SU-DHL-6 (cell line): ENCODE measurements around the gene SACM1L.

Experiments used
- H2AFZ ChIP-seq: fragments of 200-600 bp; sonication (generic); 2 replicates; pipeline ENCODE4 v1.6.1; 2014; ENCODE audit warnings: low read depth, mild to moderate bottlenecking, moderate library complexity, mixed read lengths, antibody characterized with exemption, low read length; ENCODE audit not compliant: severe bottlenecking
- H3F3A ChIP-seq: fragments of 200-600 bp; shearing (Covaris generic); 2 replicates; pipeline ENCODE4 v1.6.0; 2016; ENCODE audit warnings: antibody characterized with exemption, mild to moderate bottlenecking; ENCODE audit not compliant: insufficient read depth
- H3K27ac ChIP-seq: fragments of 200-600 bp; sonication (generic); 2 replicates; pipeline ENCODE4 v1.5.1; 2016; ENCODE audit warnings: low read depth, mild to moderate bottlenecking, low read length, moderate library complexity, mixed read lengths
- H3K27me3 ChIP-seq: fragments of 200-600 bp; sonication (generic), shearing (Covaris generic); 2 replicates; pipeline ENCODE4 v1.6.0; 2014; ENCODE audit warnings: mild to moderate bottlenecking, low read length
- H3K36me3 ChIP-seq: fragments of 200-600 bp; sonication (generic); 2 replicates; pipeline ENCODE4 v1.6.1; 2014; ENCODE audit warnings: mild to moderate bottlenecking, low read length, mixed read lengths
- H3K4me2 ChIP-seq: fragments of 300-600, 200-600 bp; shearing (Covaris generic), sonication (generic); 2 replicates; pipeline ENCODE4 v1.6.0; 2014; ENCODE audit warnings: low read length, low read depth, mild to moderate bottlenecking; ENCODE audit not compliant: poor library complexity, severe bottlenecking
- H3K4me3 ChIP-seq: fragments of 200-600 bp; sonication (generic); 2 replicates; pipeline ENCODE4 v1.5.1; 2014; ENCODE audit warnings: antibody characterized with exemption, low read length, mild to moderate bottlenecking, mixed read lengths; ENCODE audit not compliant: insufficient read depth, poor library complexity, severe bottlenecking
- H3K79me2 ChIP-seq: fragments of 200-600 bp; sonication (generic); 2 replicates; pipeline ENCODE4 v1.6.1; 2014; ENCODE audit warnings: mild to moderate bottlenecking, low read length, moderate library complexity; ENCODE audit not compliant: insufficient read depth
- H3K9ac ChIP-seq: fragments of 200-600 bp; sonication (generic); 2 replicates; pipeline ENCODE4 v1.7.0; 2014; ENCODE audit warnings: mild to moderate bottlenecking, low read length
- H3K9me2 ChIP-seq: fragments of 200-600 bp; sonication (generic); replicated peaks from 2 replicates; pipeline ENCODE4 v1.6.1; 2014; ENCODE audit warnings: low read length; ENCODE audit not compliant: insufficient read depth
- H3K9me3 ChIP-seq: fragments of 200-600 bp; sonication (generic); 2 replicates; pipeline ENCODE4 v1.6.1; 2014; ENCODE audit warnings: low read length, mixed read lengths; ENCODE audit not compliant: insufficient read depth
- H4K20me1 ChIP-seq: fragments of 200-600 bp; sonication (generic); 2 replicates; pipeline ENCODE4 v1.6.1; 2014; ENCODE audit warnings: low read depth, mild to moderate bottlenecking, antibody characterized with exemption, low read length, moderate library complexity, mixed read lengths
- CTCF ChIP-seq: fragments of 200-600 bp; sonication (generic); IDR thresholded peaks from one replicate; pipeline ENCODE4 v1.5.1; 2017; ENCODE audit warnings: antibody characterized with exemption, mild to moderate bottlenecking, low read length, moderate library complexity; ENCODE audit not compliant: insufficient read depth, poor library complexity, severe bottlenecking
- EZH2phosphoT487 ChIP-seq: fragments of 200-600 bp; sonication (generic), shearing (Covaris generic); conservative IDR thresholded peaks from 2 replicates; pipeline ENCODE4 v1.6.1; 2018; ENCODE audit warnings: mild to moderate bottlenecking, antibody characterized with exemption, low read length, moderate library complexity, mixed read lengths

The SACM1L gene

GRCh38 chr3:45781271-45781670 is 92.1 kb downstream of the SACM1L start:
- H3K36me3 ChIP-seq = no peaks in the 10 kb centered on the region
- no peaks in the 10 kb centered on the region for H3F3A ChIP-seq
- H3K9ac ChIP-seq = no peak overlapping the region
- no peaks in the 10 kb centered on the region for H3K9me2 ChIP-seq
- H3K27ac ChIP-seq = no peak overlapping the region
- TF ChIP-seq EZH2phosphoT487 = no peak
- no peak for TF ChIP-seq CTCF
- no peak overlapping the region for H2AFZ ChIP-seq
- no peaks in the 10 kb centered on the region for H4K20me1 ChIP-seq
- no peaks in the 10 kb centered on the region for H3K9me3 ChIP-seq
- no peaks in the 10 kb centered on the region for H3K27me3 ChIP-seq
- no peaks in the 10 kb centered on the region for H3K79me2 ChIP-seq
- H3K4me2 ChIP-seq = no peak overlapping the region
- no peak overlapping the region for H3K4me3 ChIP-seq

GRCh38 chr3:45781841-45782240 is 92.6 kb downstream of the SACM1L start:
- H3K9me2 ChIP-seq = no peaks in the 10 kb centered on the region
- H3K79me2 ChIP-seq = no peaks in the 10 kb centered on the region
- H3F3A ChIP-seq = no peaks in the 10 kb centered on the region
- H3K36me3 ChIP-seq = no peaks in the 10 kb centered on the region
- no peak overlapping the region for H2AFZ ChIP-seq
- H4K20me1 ChIP-seq = no peaks in the 10 kb centered on the region
- no peaks in the 10 kb centered on the region for H3K9me3 ChIP-seq
- H3K4me2 ChIP-seq = no peak overlapping the region
- H3K4me3 ChIP-seq = no peak overlapping the region
- TF ChIP-seq EZH2phosphoT487 (no peak), CTCF (no peak)
- no peak overlapping the region for H3K27ac ChIP-seq
- H3K27me3 ChIP-seq = no peaks in the 10 kb centered on the region
- H3K9ac ChIP-seq = no peak overlapping the region

- H3K36me3 ChIP-seq = no peaks in the 10 kb centered on the region
- no peaks in the 10 kb centered on the region for H3K79me2 ChIP-seq
- H3K4me2 ChIP-seq = no peak overlapping the region
- H3K9ac ChIP-seq = no peak overlapping the region
- H3K9me2 ChIP-seq = no peaks in the 10 kb centered on the region
- no peaks in the 10 kb centered on the region for H3K27me3 ChIP-seq
- no peak overlapping the region for H3K27ac ChIP-seq
- H3F3A ChIP-seq = no peaks in the 10 kb centered on the region
- H4K20me1 ChIP-seq = no peaks in the 10 kb centered on the region
- H2AFZ ChIP-seq = no peak overlapping the region
- TF ChIP-seq CTCF (no peak), EZH2phosphoT487 (no peak)
- H3K4me3 ChIP-seq = no peak overlapping the region
- no peaks in the 10 kb centered on the region for H3K9me3 ChIP-seq
Observed at GRCh38 chr3:45782381-45782780, 93.2 kb downstream of the SACM1L start.
